GM10266 (cell line): ENCODE data around the gene LRRC1.

ENCODE experiments used
- DNase-seq: peaks from one replicate; pipeline ENCODE4 v3.0.0; 2012; ENCODE audit errors: extremely low spot score
- TF ChIP-seq, protein P1 (sequence below): IDR thresholded peaks from 2 replicates; pipeline ENCODE4 v1.5.1; 2012; ENCODE audit warnings: mild to moderate bottlenecking, low read depth; ENCODE audit not compliant: control insufficient read depth, insufficient read depth; ENCODE audit errors: missing control alignments

The LRRC1 gene

DNA sequence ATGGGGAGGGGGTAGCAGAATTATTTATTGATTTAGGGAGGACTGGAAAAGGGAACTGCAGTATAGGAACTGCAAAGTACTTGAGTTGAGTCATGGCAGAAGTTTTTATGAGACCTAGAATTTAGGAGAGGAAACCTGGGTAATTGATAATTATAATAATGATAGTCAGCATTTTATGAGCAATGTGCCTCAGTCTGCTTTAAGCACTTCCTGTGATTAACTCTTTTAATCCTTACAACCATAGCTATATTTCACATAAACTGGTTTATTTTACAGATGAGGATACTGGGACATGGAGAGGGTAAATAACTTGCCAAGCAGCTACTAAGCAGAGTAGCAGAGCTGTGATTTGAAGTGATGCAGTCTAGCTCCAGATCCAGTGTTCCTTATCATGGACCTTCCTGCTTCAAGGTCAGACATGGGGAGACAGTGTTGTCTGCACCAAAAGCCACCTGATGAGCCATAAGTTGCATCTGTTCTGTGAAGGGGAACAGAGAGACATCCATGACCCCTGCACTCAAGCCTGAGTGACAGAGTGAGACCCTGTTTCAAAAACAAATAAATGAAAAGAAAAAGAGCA, 13.6 kb downstream of the LRRC1 start:
- TF ChIP-seq, protein P1, sequence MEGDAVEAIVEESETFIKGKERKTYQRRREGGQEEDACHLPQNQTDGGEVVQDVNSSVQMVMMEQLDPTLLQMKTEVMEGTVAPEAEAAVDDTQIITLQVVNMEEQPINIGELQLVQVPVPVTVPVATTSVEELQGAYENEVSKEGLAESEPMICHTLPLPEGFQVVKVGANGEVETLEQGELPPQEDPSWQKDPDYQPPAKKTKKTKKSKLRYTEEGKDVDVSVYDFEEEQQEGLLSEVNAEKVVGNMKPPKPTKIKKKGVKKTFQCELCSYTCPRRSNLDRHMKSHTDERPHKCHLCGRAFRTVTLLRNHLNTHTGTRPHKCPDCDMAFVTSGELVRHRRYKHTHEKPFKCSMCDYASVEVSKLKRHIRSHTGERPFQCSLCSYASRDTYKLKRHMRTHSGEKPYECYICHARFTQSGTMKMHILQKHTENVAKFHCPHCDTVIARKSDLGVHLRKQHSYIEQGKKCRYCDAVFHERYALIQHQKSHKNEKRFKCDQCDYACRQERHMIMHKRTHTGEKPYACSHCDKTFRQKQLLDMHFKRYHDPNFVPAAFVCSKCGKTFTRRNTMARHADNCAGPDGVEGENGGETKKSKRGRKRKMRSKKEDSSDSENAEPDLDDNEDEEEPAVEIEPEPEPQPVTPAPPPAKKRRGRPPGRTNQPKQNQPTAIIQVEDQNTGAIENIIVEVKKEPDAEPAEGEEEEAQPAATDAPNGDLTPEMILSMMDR, result no peak
- DNase-seq, result no peak

DNA sequence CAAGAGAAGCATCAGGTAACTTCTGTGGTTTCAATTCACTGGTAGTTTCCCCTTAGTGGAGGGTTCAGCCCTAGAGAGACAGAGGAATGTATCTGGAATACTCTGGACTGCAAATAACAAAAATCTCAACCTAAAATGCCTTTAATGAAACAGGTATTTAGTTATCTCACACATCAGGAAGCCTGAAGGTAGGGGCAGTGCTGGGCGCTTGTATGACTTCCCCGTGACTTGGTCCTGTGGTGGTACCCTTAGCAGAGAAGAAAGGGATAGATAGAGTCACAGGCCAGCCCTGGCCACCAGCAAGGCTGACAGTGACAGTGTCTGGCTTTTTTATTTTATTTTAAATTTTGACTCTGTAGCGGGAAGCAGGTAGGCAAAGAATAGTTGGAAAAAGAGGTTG, 14.9 kb downstream of the LRRC1 start:
- no peak for DNase-seq
- TF ChIP-seq, protein P1, result no peak

DNA sequence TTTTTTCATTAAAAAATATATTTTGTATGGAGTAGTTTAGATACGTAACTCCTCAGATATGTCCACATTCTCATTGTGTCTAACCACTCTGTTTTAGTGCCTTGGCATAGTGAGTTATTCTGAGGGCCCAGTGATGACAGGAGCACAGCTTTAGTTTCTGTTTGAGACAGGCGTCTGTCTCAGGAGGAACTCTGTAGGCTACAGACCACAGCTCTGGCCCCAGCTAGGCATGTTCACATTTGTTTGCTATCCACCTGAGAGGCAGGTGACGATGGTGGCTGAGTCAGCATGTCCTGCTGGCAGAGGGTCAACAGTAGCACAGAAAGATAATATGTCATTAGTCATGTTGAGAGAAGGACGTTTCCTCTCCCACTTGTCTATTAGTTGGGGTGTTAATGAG, 16.3 kb downstream of the LRRC1 start:
- DNase-seq, result no peak
- TF ChIP-seq, protein P1, result no peak

DNA sequence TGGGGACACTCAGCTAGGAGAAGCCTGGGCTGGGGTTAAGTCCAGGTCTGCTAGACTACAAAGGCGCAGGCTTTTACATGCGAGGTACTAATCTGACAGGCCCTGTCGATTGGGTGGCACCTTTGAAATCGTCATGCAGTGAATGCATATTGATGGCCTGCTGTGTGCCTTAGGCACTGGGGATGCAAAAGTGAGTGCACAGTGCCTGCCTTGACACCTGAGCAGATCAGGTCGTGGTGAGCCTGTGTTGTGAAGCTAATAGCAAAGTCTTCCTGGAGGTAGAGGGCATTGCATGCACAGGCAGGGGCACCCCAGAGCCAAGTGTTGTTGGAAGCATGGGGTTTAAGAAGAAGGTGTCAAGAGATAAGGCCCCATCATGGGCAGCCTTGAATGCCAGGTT, 16.9 kb downstream of the LRRC1 start:
- no peak for DNase-seq
- TF ChIP-seq, protein P1, result no peak

DNA sequence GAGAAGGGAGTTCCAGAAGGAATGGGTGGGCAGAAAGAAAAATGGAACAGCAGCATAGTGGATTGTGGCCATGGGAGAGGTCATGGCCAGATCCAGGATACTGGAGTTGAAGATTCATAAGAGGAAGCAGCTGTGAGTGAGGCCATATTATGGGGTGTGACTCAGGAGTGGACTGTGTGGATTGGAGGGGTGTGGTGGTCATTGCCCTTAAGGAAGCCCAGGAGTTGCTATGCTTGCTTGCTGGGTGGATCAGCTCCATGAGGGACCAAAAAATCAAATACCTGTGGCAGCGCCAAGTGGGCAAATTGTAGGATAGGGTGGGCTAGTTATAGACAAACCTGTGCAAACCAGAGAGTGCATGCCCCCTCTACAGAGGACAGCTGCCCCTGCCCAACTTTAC, 18.3 kb downstream of the LRRC1 start:
- no peak for DNase-seq
- TF ChIP-seq, protein P1, result no peak

DNA sequence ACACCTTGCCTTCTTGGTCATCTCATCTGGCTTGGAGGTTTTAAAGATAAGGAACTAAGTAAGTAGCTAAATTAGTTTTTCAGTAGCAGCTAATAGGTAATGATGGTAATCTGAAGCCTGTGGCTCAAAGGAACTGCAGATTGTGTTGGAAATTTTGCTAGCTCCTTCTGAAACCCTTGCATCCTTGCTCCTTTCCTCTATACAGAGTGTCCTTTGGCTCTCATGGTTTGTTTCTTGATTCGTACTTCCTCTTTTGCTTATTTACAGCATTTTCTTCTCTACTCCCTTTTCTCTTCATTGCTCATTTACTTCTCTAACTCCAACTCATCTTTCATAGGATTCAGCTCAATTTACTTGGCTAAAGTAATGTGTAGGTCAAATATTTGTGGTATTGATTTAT, 19.0 kb downstream of the LRRC1 start:
- TF ChIP-seq, protein P1, result no peak
- no peak for DNase-seq

DNA sequence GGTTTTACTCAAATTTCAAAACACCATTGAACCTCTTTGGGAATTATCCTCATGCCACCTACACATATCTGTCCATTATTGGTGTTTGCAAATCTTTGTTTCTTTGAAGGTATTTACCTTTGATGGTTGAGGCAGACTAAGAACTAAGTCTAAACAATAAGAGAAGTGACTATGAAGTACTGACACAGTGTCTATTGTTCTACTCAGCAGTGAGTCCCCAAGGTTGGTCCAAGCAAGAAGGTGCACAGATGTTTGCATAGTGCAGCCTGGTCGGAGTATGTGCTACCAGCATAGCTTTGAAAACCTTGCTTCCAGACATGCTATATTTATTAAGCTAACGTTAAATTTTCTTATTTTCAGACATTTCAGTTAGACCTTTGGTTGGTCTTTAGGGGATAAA, 19.5 kb downstream of the LRRC1 start:
- no peak for DNase-seq
- TF ChIP-seq, protein P1, result no peak
